SH-SY5Y (cell line): Measurements from ENCODE around the gene AP4E1.

ENCODE experiments used
- GATA2 ChIP-seq: IDR thresholded peaks from 2 replicates; pipeline ENCODE4 v1.6.1; 2011; ENCODE audit warnings: mild to moderate bottlenecking, low read depth, low read length
- GATA3 ChIP-seq: IDR thresholded peaks from 2 replicates; pipeline ENCODE4 v1.6.1; 2011; ENCODE audit warnings: low read depth, mild to moderate bottlenecking, low read length, moderate library complexity

DNA sequence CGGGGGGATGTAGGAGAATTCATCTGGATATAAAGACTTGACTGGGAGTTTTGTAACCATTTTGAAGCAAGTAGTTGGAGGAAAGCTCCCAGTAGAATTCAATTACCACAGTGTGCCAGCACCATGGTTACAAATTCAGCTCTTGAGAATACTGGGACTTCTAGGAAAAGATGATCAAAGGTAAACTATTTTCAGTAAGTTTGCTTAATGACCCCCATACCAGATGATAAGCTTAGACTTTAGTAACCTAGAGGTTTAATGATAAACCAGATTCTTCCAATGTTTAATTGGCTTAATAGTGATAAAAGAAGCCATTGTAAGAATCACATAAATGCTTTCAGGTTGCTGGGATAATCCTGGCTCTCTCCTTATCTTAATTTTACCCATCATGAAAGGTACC, 22.3 kb downstream of the AP4E1 start:
- TF ChIP-seq GATA3 (no peak), GATA2 (no peak)
